ENCODE data around the gene ACP1. TPM values are rescaled to one million over a fixed set of nuclear protein-coding genes. Genes with fewer than 3 reads are reported as not detected.

Gene ACP1
- total and polyA plus RNA-seq, 4 experiments from 2014 or later, result 90.1 to 215 (median 119) TPM

GRCh38 chr2:244547-244946 lies 20.2 kb upstream of the ACP1 start:
- Mint-ChIP-seq H3K27me3 (no peaks in the 10 kb centered on the region), H3K4me1 (peaks cover 0 to 5% (median 4%) of the 10 kb centered on the region in 4 donors), H3K4me3 (no peak overlapping the region), H3K36me3 (peaks cover 62 to 67% of the 10 kb centered on the region in 2 donors), H3K9me3 (peaks cover 0 to 5% (median under 1%) of the 10 kb centered on the region in 8 donors), H3K27ac (no peak overlapping the region)
- Histone ChIP-seq H3K36me3 (ENCODE audit: insufficient read depth, low read length) (peaks cover 9% of the 10 kb centered on the region), H3K4me3 (ENCODE audit: low read length in 2 of 2) (no peak overlapping the region), H3K9me3 (ENCODE audit: control insufficient read depth in 1 of 2, low read length in 2 of 2) (no peaks in the 10 kb centered on the region), H3K4me1 (ENCODE audit: insufficient read depth, low read length) (no peaks in the 10 kb centered on the region), H3K27ac (ENCODE audit: low read depth, low read length) (no peak overlapping the region), H3K27me3 (ENCODE audit: insufficient read depth, low read length) (no peaks in the 10 kb centered on the region)
- intact Hi-C loops (cut with micrococcal nuclease), result no loop called here
- DNase-seq, result no peak
- CTCF ChIA-PET (ENCODE audit: partially characterized antibody), result interaction anchor here (1.0 to 8.7 kb wide), 2 partner anchors 10 to 392 kb away, joined by 3 to 88 read pairs; no protein-coding TSS in a partner anchor
- POLR2A ChIA-PET (ENCODE audit: partially characterized antibody), result no interaction called here

DNA sequence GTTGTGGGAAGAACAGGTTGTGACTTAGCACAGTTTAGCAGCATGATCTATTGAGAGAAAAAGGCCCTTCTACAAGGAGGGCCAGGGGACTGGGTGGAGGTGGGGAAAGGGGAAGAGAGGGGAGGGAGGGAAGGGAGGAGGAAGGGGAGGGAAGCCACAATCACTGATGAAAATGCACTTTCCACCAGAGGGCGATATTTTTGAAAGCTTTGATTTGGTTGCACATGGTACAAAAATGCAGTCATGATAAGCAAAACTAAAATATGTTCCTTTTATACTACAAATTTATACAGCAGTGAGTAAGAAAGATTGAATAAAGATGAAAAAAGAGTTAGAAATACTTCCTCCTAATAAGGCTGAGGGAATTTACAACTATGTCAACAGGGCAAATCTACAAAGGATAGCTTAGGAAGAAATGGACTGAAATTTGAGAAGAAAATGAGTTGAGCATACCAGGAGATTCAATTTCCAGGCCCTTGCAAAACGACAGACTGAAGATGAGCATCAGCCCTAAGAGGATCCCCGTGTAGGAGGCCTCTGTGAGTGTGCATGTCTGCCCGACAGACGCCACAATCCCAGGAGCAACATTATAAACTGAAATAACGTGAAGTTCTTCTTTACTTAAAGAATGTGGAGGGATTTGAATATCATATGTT lies 18.1 kb upstream of the ACP1 start:
- ChIA-PET POLR2A (ENCODE audit: partially characterized antibody) (interaction anchor here (1.5 to 1.6 kb wide), 2 partner anchors 71 to 390 kb away, joined by 4 read pairs; no protein-coding TSS in a partner anchor), CTCF (ENCODE audit: partially characterized antibody) (interaction anchor here (0.7 to 8.7 kb wide), 14 partner anchors 9 to 390 kb away, joined by 3 to 88 read pairs (median 4); no protein-coding TSS in a partner anchor)
- Mint-ChIP-seq H3K9me3 (peaks cover 0 to 5% (median 0%) of the 10 kb centered on the region in 8 donors), H3K27ac (peak overlapping the region in 2 of 7 donors; percentile 13 to 56), H3K4me3 (no peak overlapping the region), H3K36me3 (peaks cover 51 to 57% of the 10 kb centered on the region in 2 donors), H3K4me1 (peaks cover 0 to 5% (median 4%) of the 10 kb centered on the region in 4 donors), H3K27me3 (no peaks in the 10 kb centered on the region)
- peak; percentile 33 to 54 (median 45) for DNase-seq
- Histone ChIP-seq H3K27me3 (ENCODE audit: insufficient read depth, low read length) (no peaks in the 10 kb centered on the region), H3K4me3 (ENCODE audit: low read length in 2 of 2) (no peak overlapping the region), H3K36me3 (ENCODE audit: insufficient read depth, low read length) (peaks cover 12% of the 10 kb centered on the region), H3K27ac (ENCODE audit: low read depth, low read length) (no peak overlapping the region), H3K9me3 (ENCODE audit: control insufficient read depth in 1 of 2, low read length in 2 of 2) (no peaks in the 10 kb centered on the region), H3K4me1 (ENCODE audit: insufficient read depth, low read length) (no peaks in the 10 kb centered on the region)
- intact Hi-C loops (cut with micrococcal nuclease), result loop anchor here (1.0 to 2.0 kb wide), 3 partner anchors 18 to 391 kb away; partner anchors contain the start of genes ACP1 and SH3YL1

GRCh38 chr2:248724-249123 lies 16.0 kb upstream of the ACP1 start:
- no peaks in the 10 kb centered on the region for H3K9me3 ChIP-seq (ENCODE audit: control insufficient read depth in 1 of 2, low read length in 2 of 2)
- no peaks in the 10 kb centered on the region for H3K9me3 Mint-ChIP-seq
- POLR2A ChIA-PET (ENCODE audit: partially characterized antibody), result no interaction called here
- H3K36me3 ChIP-seq (ENCODE audit: insufficient read depth, low read length), result peaks cover 12% of the 10 kb centered on the region
- H3K4me3 ChIP-seq (ENCODE audit: low read length in 2 of 2), result no peak overlapping the region
- CTCF ChIA-PET (ENCODE audit: partially characterized antibody), result interaction anchor here (1.2 to 8.7 kb wide), 2 partner anchors 9 to 388 kb away, joined by 3 to 88 read pairs; no protein-coding TSS in a partner anchor
- no peaks in the 10 kb centered on the region for H3K4me1 ChIP-seq (ENCODE audit: insufficient read depth, low read length)
- H3K27ac ChIP-seq (ENCODE audit: low read depth, low read length), result no peak overlapping the region
- H3K36me3 Mint-ChIP-seq, result peaks cover 41 to 51% of the 10 kb centered on the region in 2 donors
- DNase-seq, result no peak
- no peak overlapping the region for H3K4me3 Mint-ChIP-seq
- no peaks in the 10 kb centered on the region for H3K27me3 ChIP-seq (ENCODE audit: insufficient read depth, low read length)
- H3K4me1 Mint-ChIP-seq, result peaks cover 0 to 5% (median 4%) of the 10 kb centered on the region in 4 donors
- H3K27ac Mint-ChIP-seq, result no peak overlapping the region
- no peaks in the 10 kb centered on the region for H3K27me3 Mint-ChIP-seq
- intact Hi-C loops (cut with micrococcal nuclease), result no loop called here

DNA sequence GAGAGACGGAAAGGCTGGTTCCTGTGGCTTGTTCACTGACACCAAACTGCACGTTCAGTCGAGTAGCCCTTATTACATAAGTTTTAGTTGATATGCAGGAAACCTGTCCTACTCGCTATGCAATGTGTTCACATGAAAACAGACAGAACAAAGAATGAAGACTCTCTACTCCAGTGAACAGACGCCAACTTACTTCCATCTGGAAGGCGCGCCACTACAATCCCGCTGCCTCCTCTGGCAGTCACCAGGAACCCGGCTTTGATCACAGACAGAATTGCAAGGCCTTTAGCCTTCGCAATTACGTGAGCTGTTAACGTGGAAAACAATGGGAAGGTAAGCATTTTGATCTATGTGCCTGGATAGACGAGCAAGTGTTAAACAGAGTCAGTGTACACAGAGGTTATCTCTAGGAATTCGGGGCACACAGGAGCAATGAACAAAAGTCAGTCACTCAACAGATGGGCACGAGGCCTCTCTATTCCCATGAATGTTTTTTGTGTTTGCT lies 15.2 kb upstream of the ACP1 start:
- H3K4me3 Mint-ChIP-seq, result no peak overlapping the region
- intact Hi-C loops (cut with micrococcal nuclease), result no loop called here
- H3K27ac Mint-ChIP-seq, result no peak overlapping the region
- H3K4me1 Mint-ChIP-seq, result peaks cover 0 to 5% (median 4%) of the 10 kb centered on the region in 4 donors
- Histone ChIP-seq H3K27ac (ENCODE audit: low read depth, low read length) (no peak overlapping the region), H3K4me3 (ENCODE audit: low read length in 2 of 2) (no peak overlapping the region), H3K4me1 (ENCODE audit: insufficient read depth, low read length) (no peaks in the 10 kb centered on the region), H3K9me3 (ENCODE audit: control insufficient read depth in 1 of 2, low read length in 2 of 2) (no peaks in the 10 kb centered on the region), H3K27me3 (ENCODE audit: insufficient read depth, low read length) (no peaks in the 10 kb centered on the region), H3K36me3 (ENCODE audit: insufficient read depth, low read length) (peaks cover 12% of the 10 kb centered on the region)
- peaks cover 32 to 45% of the 10 kb centered on the region in 2 donors for H3K36me3 Mint-ChIP-seq
- no peak for DNase-seq
- no peaks in the 10 kb centered on the region for H3K27me3 Mint-ChIP-seq
- H3K9me3 Mint-ChIP-seq, result no peaks in the 10 kb centered on the region
- ChIA-PET POLR2A (ENCODE audit: partially characterized antibody) (no interaction called here), CTCF (ENCODE audit: partially characterized antibody) (interaction anchor here (2.1 to 8.7 kb wide), 2 partner anchors 9 to 387 kb away, joined by 6 to 88 read pairs; no protein-coding TSS in a partner anchor)

DNA sequence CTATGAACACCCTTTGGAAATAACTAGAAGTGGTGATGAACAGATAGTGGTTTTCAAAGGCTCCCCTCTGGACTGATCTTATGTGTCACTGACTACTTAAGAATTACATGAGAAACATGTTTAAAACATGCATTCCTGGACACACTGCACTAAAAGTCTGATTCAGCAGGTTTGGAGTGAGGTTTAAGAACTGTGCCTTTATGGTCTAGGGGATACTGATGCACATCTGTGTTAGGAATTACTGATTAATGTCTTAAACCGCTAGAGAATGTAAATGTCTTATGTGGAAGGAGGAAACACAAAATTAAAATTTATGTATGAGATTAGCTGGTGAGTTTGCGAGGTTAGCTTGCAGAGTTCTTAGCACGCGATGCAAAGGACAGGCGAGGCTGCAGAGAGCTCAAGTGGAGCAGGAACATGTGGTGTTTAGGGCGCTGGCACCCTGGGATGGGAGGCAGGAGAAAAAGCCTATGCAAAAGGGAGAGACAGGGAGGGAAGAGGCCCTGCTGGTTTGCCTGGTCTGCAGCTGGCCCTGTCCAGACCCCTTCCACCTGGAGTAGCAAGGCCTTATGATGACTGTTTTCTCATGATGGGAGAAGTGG lies 12.6 kb upstream of the ACP1 start:
- H3K36me3 Mint-ChIP-seq, result peaks cover 20 to 32% of the 10 kb centered on the region in 2 donors
- Histone ChIP-seq H3K9me3 (ENCODE audit: control insufficient read depth in 1 of 2, low read length in 2 of 2) (no peaks in the 10 kb centered on the region), H3K4me1 (ENCODE audit: insufficient read depth, low read length) (no peaks in the 10 kb centered on the region), H3K27ac (ENCODE audit: low read depth, low read length) (no peak overlapping the region), H3K4me3 (ENCODE audit: low read length in 2 of 2) (no peak overlapping the region), H3K36me3 (ENCODE audit: insufficient read depth, low read length) (peaks cover 7% of the 10 kb centered on the region), H3K27me3 (ENCODE audit: insufficient read depth, low read length) (no peaks in the 10 kb centered on the region)
- H3K4me1 Mint-ChIP-seq, result no peaks in the 10 kb centered on the region
- intact Hi-C loops (cut with micrococcal nuclease), result no loop called here
- CTCF ChIA-PET (ENCODE audit: partially characterized antibody), result interaction anchor here (1.0 to 8.7 kb wide), 2 partner anchors 22 to 385 kb away, joined by 3 to 88 read pairs; no protein-coding TSS in a partner anchor
- POLR2A ChIA-PET (ENCODE audit: partially characterized antibody), result no interaction called here
- H3K27ac Mint-ChIP-seq, result peak overlapping the region in 2 of 7 donors; percentile 41 to 51
- H3K27me3 Mint-ChIP-seq, result no peaks in the 10 kb centered on the region
- no peak overlapping the region for H3K4me3 Mint-ChIP-seq
- no peaks in the 10 kb centered on the region for H3K9me3 Mint-ChIP-seq
- no peak for DNase-seq

DNA sequence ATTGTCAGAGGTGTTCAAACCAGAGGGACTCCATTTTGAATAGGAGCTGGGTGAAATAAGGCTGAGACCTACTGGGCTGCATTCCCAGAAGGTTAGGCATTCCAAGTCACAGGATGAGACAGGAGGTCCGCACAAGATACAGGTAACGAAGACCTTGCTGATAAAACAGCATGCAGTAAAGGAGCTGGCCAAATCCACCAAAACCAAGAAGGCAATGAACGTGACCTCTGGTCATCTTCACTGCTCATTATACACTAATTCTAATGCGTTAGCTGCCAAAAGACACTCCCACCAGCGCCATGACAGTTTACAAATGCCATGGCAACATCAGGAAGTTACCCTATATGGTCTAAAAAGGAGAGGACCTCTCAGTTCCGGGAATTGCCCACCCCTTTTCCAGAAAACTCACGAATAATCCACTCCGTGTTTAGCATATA lies 11.5 kb upstream of the ACP1 start:
- ChIA-PET CTCF (ENCODE audit: partially characterized antibody) (no interaction called here), POLR2A (ENCODE audit: partially characterized antibody) (no interaction called here)
- H3K36me3 Mint-ChIP-seq, result peaks cover 19 to 29% of the 10 kb centered on the region in 2 donors
- H3K4me1 ChIP-seq (ENCODE audit: insufficient read depth, low read length), result no peaks in the 10 kb centered on the region
- no peak overlapping the region for H3K27ac Mint-ChIP-seq
- H3K9me3 ChIP-seq (ENCODE audit: control insufficient read depth in 1 of 2, low read length in 2 of 2), result no peaks in the 10 kb centered on the region
- peaks cover 0 to 6% (median 3%) of the 10 kb centered on the region in 8 donors for H3K9me3 Mint-ChIP-seq
- peaks cover 6% of the 10 kb centered on the region for H3K36me3 ChIP-seq (ENCODE audit: insufficient read depth, low read length)
- H3K4me3 ChIP-seq (ENCODE audit: low read length in 2 of 2), result no peak overlapping the region
- H3K4me3 Mint-ChIP-seq, result peak overlapping the region in 1 of 8 donors; percentile 29
- intact Hi-C loops (cut with micrococcal nuclease), result no loop called here
- H3K27me3 ChIP-seq (ENCODE audit: insufficient read depth, low read length), result no peaks in the 10 kb centered on the region
- H3K27ac ChIP-seq (ENCODE audit: low read depth, low read length), result no peak overlapping the region
- H3K27me3 Mint-ChIP-seq, result no peaks in the 10 kb centered on the region
- DNase-seq, result no peak
- no peaks in the 10 kb centered on the region for H3K4me1 Mint-ChIP-seq

GRCh38 chr2:254241-254640 lies 10.5 kb upstream of the ACP1 start:
- H3K27me3 Mint-ChIP-seq, result no peaks in the 10 kb centered on the region
- no peak overlapping the region for H3K4me3 Mint-ChIP-seq
- H3K4me1 ChIP-seq (ENCODE audit: insufficient read depth, low read length), result no peaks in the 10 kb centered on the region
- H3K36me3 ChIP-seq (ENCODE audit: insufficient read depth, low read length), result peaks cover 6% of the 10 kb centered on the region
- H3K27ac ChIP-seq (ENCODE audit: low read depth, low read length), result no peak overlapping the region
- no peak for DNase-seq
- H3K4me3 ChIP-seq (ENCODE audit: low read length in 2 of 2), result no peak overlapping the region
- ChIA-PET POLR2A (ENCODE audit: partially characterized antibody) (no interaction called here), CTCF (ENCODE audit: partially characterized antibody) (interaction anchor here (1.4 kb wide), 1 partner anchor 9 kb away, joined by 3 read pairs; no protein-coding TSS in a partner anchor)
- H3K27ac Mint-ChIP-seq, result no peak overlapping the region
- H3K9me3 ChIP-seq (ENCODE audit: control insufficient read depth in 1 of 2, low read length in 2 of 2), result no peaks in the 10 kb centered on the region
- no peaks in the 10 kb centered on the region for H3K27me3 ChIP-seq (ENCODE audit: insufficient read depth, low read length)
- peaks cover 0 to 16% (median 8%) of the 10 kb centered on the region in 8 donors for H3K9me3 Mint-ChIP-seq
- intact Hi-C loops (cut with micrococcal nuclease), result no loop called here
- peaks cover 24 to 27% of the 10 kb centered on the region in 2 donors for H3K36me3 Mint-ChIP-seq
- no peaks in the 10 kb centered on the region for H3K4me1 Mint-ChIP-seq
